H1 (cell line): ENCODE results near the gene PLEKHB1. TPM values are rescaled to one million over a fixed set of nuclear protein-coding genes. Genes with fewer than 3 reads are reported as not detected.
A peak's percentile ranks its signal among the peaks of the same experiment; 100 is the strongest.

ENCODE experiments used
- BACH1 ChIP-seq: IDR thresholded peaks from 2 replicates; pipeline ENCODE4 v1.6.1; 2012; ENCODE audit warnings: low read length, improper control_type of control experiment
- CBX5 ChIP-seq: fragments of 300-800, 300-1000 bp; sonication (generic); IDR thresholded peaks from 2 replicates; pipeline ENCODE4 v1.7.1; 2016; ENCODE audit warnings: antibody characterized with exemption, low read length, low read depth
- CBX8 ChIP-seq: fragments of 300-800, 300-1000 bp; sonication (generic); IDR thresholded peaks from 2 replicates; pipeline ENCODE4 v1.7.1; 2016; ENCODE audit warnings: low read depth, low read length, borderline replicate concordance
- CREB1 ChIP-seq: IDR thresholded peaks from 2 replicates; pipeline ENCODE4 v1.6.1; 2012; ENCODE audit warnings: inconsistent platforms
- CTCF ChIP-seq, 3 experiments: IDR thresholded peaks; 1 replicate in 2 of 3; 2 replicates in 1 of 3; pipeline versions ENCODE4 v1.5.1 to v1.6.1; 2011; ENCODE audit warnings: low read length in 3 of 3, mild to moderate bottlenecking in 3 of 3, inconsistent platforms in 2 of 3, low read depth in 1 of 3, moderate library complexity in 1 of 3; ENCODE audit not compliant: insufficient read depth in 1 of 3; ENCODE audit errors: control extremely low read depth in 1 of 3
- E2F6 ChIP-seq: IDR thresholded peaks from 2 replicates; pipeline ENCODE4 v1.6.1; 2012; ENCODE audit warnings: inconsistent platforms
- EZH2 ChIP-seq: fragments of 200-600 bp; sonication (generic); IDR thresholded peaks from 2 replicates; pipeline ENCODE4 v1.7.1; 2012; ENCODE audit warnings: low read depth, mild to moderate bottlenecking, moderate library complexity, low read length, inconsistent platforms; ENCODE audit not compliant: severe bottlenecking
- GABPA ChIP-seq: IDR thresholded peaks from 2 replicates; pipeline ENCODE4 v1.6.1; 2011; ENCODE audit warnings: mild to moderate bottlenecking, low read length, moderate library complexity, borderline replicate concordance; ENCODE audit not compliant: insufficient read depth
- HDAC6 ChIP-seq: IDR thresholded peaks from one replicate; pipeline ENCODE4 v1.7.1; 2012; ENCODE audit warnings: low read depth, mild to moderate bottlenecking, inconsistent platforms, low read length, moderate library complexity
- MAFK ChIP-seq: IDR thresholded peaks from 2 replicates; pipeline ENCODE4 v1.6.1; 2012; ENCODE audit warnings: low read depth, mild to moderate bottlenecking, improper control_type of control experiment, low read length
- NANOG ChIP-seq: IDR thresholded peaks from 2 replicates; pipeline ENCODE4 v1.6.1; 2011; ENCODE audit warnings: low read length, low read depth, mild to moderate bottlenecking, inconsistent platforms; ENCODE audit not compliant: insufficient read depth, poor library complexity, severe bottlenecking
- POLR2AphosphoS5 ChIP-seq: IDR thresholded peaks from 2 replicates; pipeline ENCODE4 v1.6.1; 2011; ENCODE audit warnings: low read depth, low read length
- POU5F1 ChIP-seq: IDR thresholded peaks from 2 replicates; pipeline ENCODE4 v1.6.1; 2011; ENCODE audit warnings: low read depth, mild to moderate bottlenecking, low read length, moderate library complexity
- RBBP5 ChIP-seq: IDR thresholded peaks from 2 replicates; pipeline ENCODE4 v1.7.1; 2012; ENCODE audit warnings: low read depth, mild to moderate bottlenecking, inconsistent platforms, low read length, moderate library complexity, borderline replicate concordance
- RXRA ChIP-seq: IDR thresholded peaks from 2 replicates; pipeline ENCODE4 v1.6.1; 2011; ENCODE audit warnings: low read depth, mild to moderate bottlenecking, low read length, moderate library complexity; ENCODE audit not compliant: insufficient read depth
- SIRT6 ChIP-seq: IDR thresholded peaks from one replicate; pipeline ENCODE4 v1.7.1; 2012; ENCODE audit warnings: low read length, inconsistent platforms
- SIX5 ChIP-seq: IDR thresholded peaks from 2 replicates; pipeline ENCODE4 v1.6.1; 2011; ENCODE audit warnings: mild to moderate bottlenecking, low read depth, low read length
- SP4 ChIP-seq: IDR thresholded peaks from 2 replicates; pipeline ENCODE4 v1.6.1; 2012; ENCODE audit warnings: low read length, inconsistent platforms
- SRF ChIP-seq: IDR thresholded peaks from 2 replicates; pipeline ENCODE4 v1.6.1; 2011; ENCODE audit warnings: mild to moderate bottlenecking, low read depth, low read length, moderate library complexity
- TAF1 ChIP-seq: IDR thresholded peaks from 2 replicates; pipeline ENCODE4 v1.6.1; 2011; ENCODE audit warnings: mild to moderate bottlenecking, low read depth, low read length
- TCF12 ChIP-seq: IDR thresholded peaks from 2 replicates; pipeline ENCODE4 v1.6.1; 2011; ENCODE audit warnings: low read depth, mild to moderate bottlenecking, low read length
- YY1 ChIP-seq: IDR thresholded peaks from 2 replicates; pipeline ENCODE4 v1.6.1; 2011; ENCODE audit warnings: low read depth, mild to moderate bottlenecking, low read length
- polyA plus RNA-seq, 7 experiments: library from polyadenylated mRNA; depleted of rRNA in 3 of 7; stranded (reverse) in 5 of 7; unstranded in 2 of 7; fragments of >200 nt in 5 of 7; fragments of 200-250 nt in 2 of 7; gene quantifications; 1 replicate in 5 of 7; 2 replicates in 1 of 7; 4 replicates in 1 of 7; pipeline versions ENCODE4 v1.2.1 to v1.2.3, GENCODE V29; 2011 to 2013; ENCODE audit warnings: missing spikeins in 2 of 7, mixed read lengths in 2 of 7
- total RNA-seq: library from RNA; stranded (reverse); fragmentation: NEBNext Ultra II Directional; extraction: Animal tissue kit (Norgen Biotek cat#: 25700); gene quantifications from 2 replicates; pipeline ENCODE4 v1.2.1, GENCODE V29; 2021
- TF ChIP-seq, protein P1 (sequence below): IDR thresholded peaks from 2 replicates; pipeline ENCODE4 v1.6.1; 2011; ENCODE audit warnings: low read depth, mild to moderate bottlenecking, low read length; ENCODE audit not compliant: insufficient read depth

The PLEKHB1 gene
- total and polyA plus RNA-seq, 2 of the 8 experiments (the other 6 are each of a cell fraction or from before 2014, with no cell fraction given): 14.8 to 24.5 TPM

DNA sequence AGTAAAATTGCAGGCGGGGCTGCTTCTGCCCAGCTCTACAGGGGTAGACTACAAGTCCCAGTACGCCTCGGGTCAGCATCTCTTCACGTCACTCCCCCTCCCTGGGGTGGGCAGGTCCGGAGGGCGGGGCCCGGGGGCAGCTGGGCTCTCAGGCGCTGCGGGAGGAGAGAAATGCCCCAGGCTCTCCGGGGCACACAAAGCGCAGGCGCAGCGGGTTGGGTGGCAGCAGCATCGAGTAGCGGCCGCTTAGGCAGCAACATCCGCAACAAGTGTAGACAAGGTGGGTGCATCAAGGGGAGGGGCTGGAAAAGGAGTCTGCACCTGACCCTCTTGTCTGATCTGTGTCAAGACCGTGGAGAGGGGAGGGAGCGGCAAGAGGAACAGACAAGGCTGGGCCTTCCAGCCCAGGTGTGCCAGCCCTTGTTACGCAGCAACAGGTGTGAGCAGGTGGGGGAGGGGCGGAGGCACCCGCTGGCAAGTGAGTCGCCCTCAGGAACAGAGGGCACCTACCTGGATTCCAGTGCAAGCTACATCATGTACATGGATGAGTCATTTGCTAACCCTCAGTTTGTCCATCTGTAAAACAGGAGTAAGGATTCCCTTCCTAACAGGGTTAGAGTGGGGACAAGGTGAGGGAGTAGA, 1.2 kb downstream of the PLEKHB1 start (continued):
- TF ChIP-seq NANOG: no peak
- TF ChIP-seq RBBP5: peak; percentile 96
- TF ChIP-seq CBX5: no peak
- TF ChIP-seq, protein P1, sequence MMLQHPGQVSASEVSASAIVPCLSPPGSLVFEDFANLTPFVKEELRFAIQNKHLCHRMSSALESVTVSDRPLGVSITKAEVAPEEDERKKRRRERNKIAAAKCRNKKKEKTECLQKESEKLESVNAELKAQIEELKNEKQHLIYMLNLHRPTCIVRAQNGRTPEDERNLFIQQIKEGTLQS: no peak
- no peak for TF ChIP-seq SRF
- TF ChIP-seq EZH2: no peak
- TF ChIP-seq SP4: peak; percentile 42; the same call in 1 of the 2 replicates
- TF ChIP-seq TCF12: peak; percentile 92
- peak; percentile 51 for TF ChIP-seq SIX5
- no peak for TF ChIP-seq SIRT6
- TF ChIP-seq HDAC6: no peak
- no peak for TF ChIP-seq CTCF (IDR thresholded peaks at IDR 0.05; ENCODE audit: control extremely low read depth in 1 of 3, insufficient read depth in 1 of 3, low read depth in 1 of 3, low read length in 3 of 3)
- TF ChIP-seq CREB1: peak; percentile 88
- TF ChIP-seq BACH1: peak; percentile 29; the same call in 1 of the 2 replicates
- no peak for TF ChIP-seq MAFK
- no peak for TF ChIP-seq RXRA
- no peak for TF ChIP-seq TAF1
- no peak for TF ChIP-seq YY1
- no peak for TF ChIP-seq POLR2AphosphoS5
- no peak for TF ChIP-seq CBX8
- no peak for TF ChIP-seq GABPA
- TF ChIP-seq E2F6: no peak
- no peak for TF ChIP-seq POU5F1
